Suppressor macrophage (primary cell): ENCODE results near the gene RSPH1.

Experiments used
- DNase-seq, 4 experiments: peaks; one replicate each; pipeline ENCODE4 v3.0.0-alpha.2; 2020 to 2022

RSPH1 gene

GRCh38 chr21:42425591-42425990, 70.4 kb downstream of the RSPH1 start:
- DNase-seq = peak in 1 of 4 experiments; percentile 12

- peak in 3 of 4 experiments; percentile 18 to 37 (median 23) for DNase-seq
Observed at GRCh38 chr21:42424914-42425541, 71.0 kb downstream of the RSPH1 start.

- no peak for DNase-seq
Observed at GRCh38 chr21:42423685-42424084, 72.3 kb downstream of the RSPH1 start.

GRCh38 chr21:42423197-42423675, 72.8 kb downstream of the RSPH1 start:
- DNase-seq = no peak
